ENCODE measurements around the gene TSPAN7. TPM values are rescaled to one million over a fixed set of nuclear protein-coding genes. Genes with fewer than 3 reads are reported as not detected.

TSPAN7 gene
- total RNA-seq, 1 donor, result 0.09 TPM

- TF ChIP-seq, protein P1, sequence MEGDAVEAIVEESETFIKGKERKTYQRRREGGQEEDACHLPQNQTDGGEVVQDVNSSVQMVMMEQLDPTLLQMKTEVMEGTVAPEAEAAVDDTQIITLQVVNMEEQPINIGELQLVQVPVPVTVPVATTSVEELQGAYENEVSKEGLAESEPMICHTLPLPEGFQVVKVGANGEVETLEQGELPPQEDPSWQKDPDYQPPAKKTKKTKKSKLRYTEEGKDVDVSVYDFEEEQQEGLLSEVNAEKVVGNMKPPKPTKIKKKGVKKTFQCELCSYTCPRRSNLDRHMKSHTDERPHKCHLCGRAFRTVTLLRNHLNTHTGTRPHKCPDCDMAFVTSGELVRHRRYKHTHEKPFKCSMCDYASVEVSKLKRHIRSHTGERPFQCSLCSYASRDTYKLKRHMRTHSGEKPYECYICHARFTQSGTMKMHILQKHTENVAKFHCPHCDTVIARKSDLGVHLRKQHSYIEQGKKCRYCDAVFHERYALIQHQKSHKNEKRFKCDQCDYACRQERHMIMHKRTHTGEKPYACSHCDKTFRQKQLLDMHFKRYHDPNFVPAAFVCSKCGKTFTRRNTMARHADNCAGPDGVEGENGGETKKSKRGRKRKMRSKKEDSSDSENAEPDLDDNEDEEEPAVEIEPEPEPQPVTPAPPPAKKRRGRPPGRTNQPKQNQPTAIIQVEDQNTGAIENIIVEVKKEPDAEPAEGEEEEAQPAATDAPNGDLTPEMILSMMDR (IDR thresholded peaks at IDR 0.05; ENCODE audit: insufficient read depth, low read length), result no peak
- H3K4me3 ChIP-seq (ENCODE audit: low read depth, low read length), result no peak overlapping the region
- no peak for DNase-seq (ENCODE audit: low read depth)
These were observed 75.8 kb downstream of the TSPAN7 start for GRCh38 chrX:38636949-38637819.

DNA sequence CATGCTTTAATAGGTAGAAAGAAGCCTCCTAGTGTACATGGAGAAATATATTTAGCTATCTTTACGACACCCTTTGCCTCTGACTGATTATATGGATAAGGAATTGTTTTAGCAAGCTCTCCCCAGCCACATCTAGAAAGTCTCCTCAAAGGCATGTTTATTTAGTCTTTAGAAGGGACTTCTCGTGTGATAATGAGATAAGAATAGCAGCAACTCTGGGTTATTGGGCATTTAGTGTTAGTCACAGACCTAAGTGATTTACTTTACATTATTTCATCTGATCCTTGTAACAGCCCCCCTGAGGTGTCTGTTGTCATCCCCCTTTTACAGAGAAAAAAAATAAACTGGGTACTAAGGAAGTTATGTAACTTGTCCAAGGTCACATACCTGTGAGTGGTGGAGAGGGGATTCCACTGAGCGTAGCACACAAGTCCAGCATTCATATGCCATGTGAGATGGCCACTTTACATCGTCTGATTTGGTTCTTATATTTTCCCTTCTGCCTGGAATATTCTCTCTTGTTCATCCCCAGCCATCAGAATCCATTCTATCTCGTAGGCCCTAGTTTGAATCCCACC is 77.7 kb downstream of the TSPAN7 start:
- DNase-seq (ENCODE audit: low read depth), result no peak
- TF ChIP-seq, protein P1 (IDR thresholded peaks at IDR 0.05; ENCODE audit: insufficient read depth, low read length), result no peak
- H3K4me3 ChIP-seq (ENCODE audit: low read depth, low read length), result no peak overlapping the region

- TF ChIP-seq, protein P1 (IDR thresholded peaks at IDR 0.05; ENCODE audit: insufficient read depth, low read length), result no peak
- DNase-seq (ENCODE audit: low read depth), result no peak
- H3K4me3 ChIP-seq (ENCODE audit: low read depth, low read length), result no peak overlapping the region
These were observed 78.4 kb downstream of the TSPAN7 start for GRCh38 chrX:38639730-38640129.

DNA sequence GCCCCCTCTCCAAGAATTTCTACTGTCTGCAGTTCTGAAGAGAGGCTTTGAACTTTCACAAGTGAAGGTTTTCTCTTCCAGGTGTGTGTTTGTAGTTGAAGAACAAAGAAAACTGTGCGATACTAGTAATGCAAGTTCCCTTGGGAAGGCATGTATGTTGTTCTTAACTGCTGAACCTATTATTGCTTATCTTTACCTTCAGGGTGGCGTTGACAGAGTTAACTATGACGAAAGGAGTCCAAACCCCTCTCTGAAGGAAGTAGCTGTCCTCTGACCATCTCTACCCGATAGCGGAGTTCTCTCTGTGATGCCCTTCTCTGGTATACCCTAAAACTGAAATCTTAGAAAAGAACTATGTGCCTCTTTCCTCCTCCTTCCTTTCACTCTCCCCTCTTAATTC is 79.9 kb downstream of the TSPAN7 start:
- no peak overlapping the region for H3K4me3 ChIP-seq (ENCODE audit: low read depth, low read length)
- TF ChIP-seq, protein P1 (IDR thresholded peaks at IDR 0.05; ENCODE audit: insufficient read depth, low read length), result no peak
- no peak for DNase-seq (ENCODE audit: low read depth)

GRCh38 chrX:38643903-38644302 is 82.6 kb downstream of the TSPAN7 start:
- TF ChIP-seq, protein P1 (IDR thresholded peaks at IDR 0.05; ENCODE audit: insufficient read depth, low read length), result no peak
- no peak for DNase-seq (ENCODE audit: low read depth)
- H3K4me3 ChIP-seq (ENCODE audit: low read depth, low read length), result no peak overlapping the region

GRCh38 chrX:38646129-38646528 is 84.8 kb downstream of the TSPAN7 start:
- H3K4me3 ChIP-seq (ENCODE audit: low read depth, low read length), result no peak overlapping the region
- DNase-seq (ENCODE audit: low read depth), result no peak
- TF ChIP-seq, protein P1 (IDR thresholded peaks at IDR 0.05; ENCODE audit: insufficient read depth, low read length), result no peak

Measured in fibroblast of the aortic adventitia (primary cell).